Esophagus muscularis mucosa (tissue), 4 donors: ENCODE measurements around the gene PRF1. TPM values are rescaled to one million over a fixed set of nuclear protein-coding genes. Genes with fewer than 3 reads are reported as not detected.

Experiments
- DNase-seq: peaks from one replicate; pipeline ENCODE4 v3.0.0-alpha.2; 2017; ENCODE audit errors: extremely low spot score
- H3K27ac ChIP-seq, 4 donors: fragments of 200-600 bp; sonication (generic); replicated peaks in 1 of 4; 1 replicate in 3 of 4; 2 replicates in 1 of 4; pipeline ENCODE4 v1.5.1; 2016 to 2019; ENCODE audit warnings: mild to moderate bottlenecking in 1 of 4
- H3K27me3 ChIP-seq, 4 donors: fragments of 200-600 bp; sonication (generic); one replicate each; pipeline versions ENCODE4 v1.5.1 to v1.6.0; 2016 to 2019
- H3K36me3 ChIP-seq, 4 donors: fragments of 200-600 bp; sonication (generic); one replicate each; pipeline ENCODE4 v1.5.1; 2016 to 2019
- H3K4me1 ChIP-seq, 4 donors: fragments of 200-600 bp; sonication (generic); one replicate each; pipeline ENCODE4 v1.5.1; 2016 to 2019
- H3K4me3 ChIP-seq, 4 donors: fragments of 200-600 bp; sonication (generic); 1 replicate in 2 of 4; 2 replicates in 2 of 4; pipeline ENCODE4 v1.5.1; 2016 to 2019; ENCODE audit warnings: mild to moderate bottlenecking in 4 of 4, moderate library complexity in 1 of 4
- H3K9me3 ChIP-seq, 4 donors: fragments of 200-600 bp; sonication (generic); 1 replicate in 3 of 4; 2 replicates in 1 of 4; pipeline ENCODE4 v1.5.1; 2016 to 2019
- EP300 ChIP-seq: sonication (generic); formaldehyde crosslinking; IDR thresholded peaks from one replicate; pipeline ENCODE4 v1.6.1; 2017; ENCODE audit warnings: antibody characterized with exemption
- POLR2A ChIP-seq: fragments of 450-650 bp; IDR thresholded peaks from one replicate; pipeline ENCODE4 v1.6.1; 2017; ENCODE audit warnings: antibody characterized with exemption, moderate library complexity, mild to moderate bottlenecking, low read depth
- POLR2AphosphoS5 ChIP-seq, 2 donors: sonication (generic); formaldehyde crosslinking; IDR thresholded peaks; one replicate each; pipeline ENCODE4 v1.6.1; 2017; ENCODE audit warnings: antibody characterized with exemption in 2 of 2
- WGBS: methylation state at CpG from one replicate; pipeline ENCODE4 v1.1.5; 2018; 5-methylcytosine and 5-hydroxymethylcytosine counted together
- intact Hi-C: fragments of 100-400 bp; cut with DNase I; formaldehyde crosslinking; loops from one replicate; pipeline ENCODE4 v1.15.1; 2023
- total RNA-seq, 4 donors: library from RNA; depleted of rRNA; stranded (reverse); fragments of >200 nt; gene quantifications; one replicate each; pipeline versions ENCODE4 v1.1.0 to v1.2.1, GENCODE V29; 2016
- TF ChIP-seq, protein P1 (sequence below), 3 experiments: fragments of 200-600 bp in 2 of 3; fragments of 450-650 bp in 1 of 3; sonication (generic) in 2 of 3; IDR thresholded peaks; one replicate each; pipeline ENCODE4 v1.5.1; 2017 to 2019; ENCODE audit warnings: antibody characterized with exemption in 3 of 3, mild to moderate bottlenecking in 2 of 3, moderate library complexity in 1 of 3

The PRF1 gene
- total RNA-seq, 4 donors from 2014 or later = 1.2 to 15.2 (median 2.4) TPM

DNA sequence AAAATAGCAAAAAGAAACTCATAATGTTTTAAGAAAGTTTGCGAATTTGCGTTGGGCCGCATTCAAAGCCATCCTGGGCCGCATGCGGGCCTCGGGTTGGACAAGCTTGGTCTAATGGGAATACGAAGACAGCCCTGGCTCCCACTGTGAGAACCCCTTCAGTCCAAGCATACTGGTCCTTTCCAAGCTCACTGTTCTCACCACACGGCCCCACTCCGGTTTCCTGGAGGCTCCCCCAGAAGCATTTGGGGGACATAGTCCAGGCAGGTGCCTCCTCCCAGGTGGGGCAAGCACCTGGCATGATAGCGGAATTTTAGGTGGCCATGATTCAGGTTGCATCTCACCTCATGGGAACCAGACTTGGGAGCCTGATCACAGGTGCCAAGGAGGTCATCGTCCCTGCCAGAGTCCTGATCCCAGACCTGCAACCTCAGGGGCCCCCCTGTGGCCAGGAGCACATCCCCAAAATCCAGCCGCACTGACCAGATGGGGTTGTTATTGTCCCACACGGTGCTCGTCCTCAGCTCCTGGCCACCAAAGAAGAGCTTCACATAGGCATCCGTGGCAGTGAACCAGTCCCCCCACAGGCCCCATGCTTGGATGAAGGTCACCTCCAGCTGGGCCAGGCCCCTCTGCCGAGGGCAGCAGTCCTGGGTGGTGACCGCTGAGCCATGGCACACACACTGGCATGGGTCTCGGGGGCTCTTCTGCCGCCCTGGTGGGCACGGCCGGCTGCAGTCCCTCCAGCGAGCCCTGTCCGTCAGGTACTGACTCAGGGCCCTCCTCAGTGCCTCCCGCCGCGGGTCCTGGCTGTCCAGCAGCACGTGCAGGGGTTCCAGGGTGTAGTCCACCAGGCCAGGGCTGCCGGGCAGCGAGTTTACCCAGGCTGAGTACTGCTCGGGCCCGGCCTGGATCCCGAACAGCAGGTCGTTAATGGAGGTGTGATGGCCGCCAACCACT is 4.4 kb downstream of the PRF1 start:
- H3K4me1 ChIP-seq = peaks cover 0 to 9% (median 0%) of the 10 kb centered on the region in 4 donors
- H3K4me3 ChIP-seq = no peak overlapping the region
- intact Hi-C loops = no loop called here
- no peaks in the 10 kb centered on the region for H3K36me3 ChIP-seq
- DNase-seq = no peak
- 94% methylated on average over 16 of the region's 34 CpGs for WGBS
- no peak for TF ChIP-seq POLR2A
- no peak for TF ChIP-seq EP300
- TF ChIP-seq POLR2AphosphoS5 (IDR thresholded peaks at IDR 0.05) = no peak
- TF ChIP-seq, protein P1, sequence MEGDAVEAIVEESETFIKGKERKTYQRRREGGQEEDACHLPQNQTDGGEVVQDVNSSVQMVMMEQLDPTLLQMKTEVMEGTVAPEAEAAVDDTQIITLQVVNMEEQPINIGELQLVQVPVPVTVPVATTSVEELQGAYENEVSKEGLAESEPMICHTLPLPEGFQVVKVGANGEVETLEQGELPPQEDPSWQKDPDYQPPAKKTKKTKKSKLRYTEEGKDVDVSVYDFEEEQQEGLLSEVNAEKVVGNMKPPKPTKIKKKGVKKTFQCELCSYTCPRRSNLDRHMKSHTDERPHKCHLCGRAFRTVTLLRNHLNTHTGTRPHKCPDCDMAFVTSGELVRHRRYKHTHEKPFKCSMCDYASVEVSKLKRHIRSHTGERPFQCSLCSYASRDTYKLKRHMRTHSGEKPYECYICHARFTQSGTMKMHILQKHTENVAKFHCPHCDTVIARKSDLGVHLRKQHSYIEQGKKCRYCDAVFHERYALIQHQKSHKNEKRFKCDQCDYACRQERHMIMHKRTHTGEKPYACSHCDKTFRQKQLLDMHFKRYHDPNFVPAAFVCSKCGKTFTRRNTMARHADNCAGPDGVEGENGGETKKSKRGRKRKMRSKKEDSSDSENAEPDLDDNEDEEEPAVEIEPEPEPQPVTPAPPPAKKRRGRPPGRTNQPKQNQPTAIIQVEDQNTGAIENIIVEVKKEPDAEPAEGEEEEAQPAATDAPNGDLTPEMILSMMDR (IDR thresholded peaks at IDR 0.05) = no peak
- no peak overlapping the region for H3K27ac ChIP-seq
- H3K27me3 ChIP-seq = no peaks in the 10 kb centered on the region
- no peaks in the 10 kb centered on the region for H3K9me3 ChIP-seq

DNA sequence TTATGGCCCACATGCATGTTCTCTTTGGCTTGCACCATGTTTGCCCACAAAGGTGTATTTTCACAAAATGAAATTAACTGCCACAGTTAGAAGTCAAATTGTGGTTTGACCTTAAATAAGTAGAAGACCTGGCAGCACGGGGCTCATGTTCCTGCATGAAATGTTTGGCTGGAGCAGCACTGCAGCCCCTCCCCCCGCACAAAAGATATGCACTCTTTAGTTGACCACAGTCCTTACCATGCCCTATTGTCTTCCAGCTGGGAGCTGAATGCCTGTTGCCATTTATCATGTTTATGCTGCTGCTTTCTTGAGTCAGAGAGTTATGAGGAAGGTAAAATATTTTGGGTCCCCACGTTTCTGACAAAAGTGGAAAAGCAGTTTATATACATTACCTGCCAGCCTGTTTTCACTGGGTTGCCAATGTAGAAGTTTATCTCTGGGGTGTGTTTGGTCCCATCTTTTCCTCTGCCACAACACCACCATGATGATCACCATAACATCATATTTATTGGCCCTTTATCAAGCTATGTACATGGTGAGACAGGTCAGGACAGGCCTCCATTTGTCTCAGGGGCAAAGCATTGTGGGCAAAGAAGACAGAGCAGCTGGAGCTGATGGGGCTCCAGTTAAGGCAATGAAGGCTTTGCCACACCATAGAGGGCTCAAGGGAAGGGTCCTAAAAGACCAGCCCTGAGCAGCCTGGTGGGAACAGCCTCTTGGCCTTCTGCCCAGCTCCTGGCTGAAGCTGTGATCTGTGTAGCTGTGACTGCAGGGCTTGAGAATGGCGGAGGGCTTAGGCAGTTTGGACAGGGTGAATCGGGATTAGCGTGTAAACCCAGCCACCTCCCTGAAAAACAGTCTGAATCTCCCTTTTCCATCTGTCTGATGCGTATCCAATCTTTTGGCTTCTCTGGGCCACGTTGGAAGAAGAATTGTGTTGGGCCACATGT is 5.4 kb downstream of the PRF1 start:
- H3K4me1 ChIP-seq = peaks cover 0 to 9% (median 0%) of the 10 kb centered on the region in 4 donors
- H3K27me3 ChIP-seq = no peaks in the 10 kb centered on the region
- no peak overlapping the region for H3K4me3 ChIP-seq
- no peak overlapping the region for H3K27ac ChIP-seq
- no peak for DNase-seq
- TF ChIP-seq, protein P1 (IDR thresholded peaks at IDR 0.05) = no peak
- TF ChIP-seq POLR2A = no peak
- no peak for TF ChIP-seq EP300
- no peak for TF ChIP-seq POLR2AphosphoS5 (IDR thresholded peaks at IDR 0.05)
- intact Hi-C loops = no loop called here
- WGBS = 84% methylated on average over 8 of the region's 8 CpGs
- no peaks in the 10 kb centered on the region for H3K9me3 ChIP-seq
- H3K36me3 ChIP-seq = no peaks in the 10 kb centered on the region

DNA sequence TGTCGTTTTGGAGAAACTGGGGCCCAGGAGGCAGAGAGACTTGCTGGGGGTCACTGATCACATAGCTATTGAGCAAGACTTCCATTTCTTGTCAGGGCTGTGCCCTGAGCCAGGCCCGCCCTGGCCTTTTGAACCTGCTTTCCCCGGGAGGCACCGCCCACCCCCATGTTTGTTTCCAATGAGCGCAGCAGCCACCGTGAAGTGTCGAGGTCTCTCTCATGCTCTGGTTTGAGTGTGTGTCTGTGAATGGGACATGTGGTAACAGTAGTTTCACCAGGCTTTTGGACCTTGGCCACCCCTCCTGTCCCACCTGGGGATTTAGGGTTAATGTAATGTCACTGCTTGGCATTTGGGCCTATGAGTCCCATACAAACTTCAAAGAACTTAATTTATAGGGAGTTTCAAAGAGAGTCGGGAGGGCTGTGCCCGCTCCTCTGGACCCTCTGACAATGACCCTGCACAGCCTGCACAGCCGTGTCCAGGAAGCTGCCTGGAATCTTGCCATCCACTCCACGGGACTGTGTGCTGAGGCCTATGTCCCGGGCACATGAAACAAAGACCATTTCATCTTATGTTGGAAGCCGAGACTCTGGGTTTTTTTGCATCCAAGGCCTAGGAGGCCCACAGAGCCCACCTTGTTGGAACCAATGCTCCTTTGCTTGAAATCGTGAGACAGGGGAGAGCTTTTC is 6.3 kb downstream of the PRF1 start:
- 79% methylated on average over 14 of the region's 14 CpGs for WGBS
- no peaks in the 10 kb centered on the region for H3K27me3 ChIP-seq
- H3K36me3 ChIP-seq = no peaks in the 10 kb centered on the region

DNA sequence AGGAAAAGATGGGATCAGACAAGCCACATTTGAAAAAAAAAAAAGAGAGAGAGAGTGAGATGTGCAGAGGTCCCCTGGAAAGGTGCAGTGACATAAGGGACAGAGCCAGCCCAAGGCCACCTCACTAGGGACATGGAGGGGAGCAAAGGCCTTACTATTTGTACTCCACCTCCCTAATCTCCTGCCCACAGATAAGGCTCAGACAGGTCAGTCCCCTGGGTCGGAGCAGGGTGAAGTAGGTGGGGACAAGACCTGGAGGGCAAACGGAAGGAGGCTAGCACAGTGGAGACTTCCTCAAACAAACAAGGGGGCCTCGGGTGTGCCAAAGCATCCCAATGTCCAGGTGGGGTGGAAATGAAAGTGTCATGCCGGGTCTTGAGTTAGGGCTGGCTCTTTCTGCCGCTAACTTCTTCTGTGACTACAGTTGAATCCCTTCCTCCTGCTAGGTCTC is 7.0 kb downstream of the PRF1 start:
- Histone ChIP-seq H3K36me3 (no peaks in the 10 kb centered on the region), H3K4me1 (peaks cover 0 to 9% (median 3%) of the 10 kb centered on the region in 4 donors), H3K9me3 (no peaks in the 10 kb centered on the region), H3K4me3 (no peak overlapping the region), H3K27ac (no peak overlapping the region), H3K27me3 (no peaks in the 10 kb centered on the region)
- WGBS = 91% methylated on average over 5 of the region's 5 CpGs
- TF ChIP-seq, protein P1 (IDR thresholded peaks at IDR 0.05) = no peak
- no peak for DNase-seq
- intact Hi-C loops = no loop called here

More for the DNA sequence above, 6.3 kb downstream of the PRF1 start:
- H3K9me3 ChIP-seq = no peaks in the 10 kb centered on the region
- H3K27ac ChIP-seq = no peak overlapping the region
- intact Hi-C loops = no loop called here
- H3K4me1 ChIP-seq = peaks cover 0 to 9% (median under 1%) of the 10 kb centered on the region in 4 donors
- TF ChIP-seq POLR2AphosphoS5 (IDR thresholded peaks at IDR 0.05) (no peak), EP300 (no peak), POLR2A (no peak)
- TF ChIP-seq, protein P1 (IDR thresholded peaks at IDR 0.05) = no peak
- no peak overlapping the region for H3K4me3 ChIP-seq
- no peak for DNase-seq
